22Rv1 (cell line): ENCODE results near the gene ACACB.

ENCODE experiments used
- H3K27ac ChIP-seq: fragments of 450-650 bp; 2 replicates; pipeline ENCODE4 v1.5.1; 2017
- CTCF ChIP-seq: fragments of 450-650 bp; IDR thresholded peaks from 2 replicates; pipeline ENCODE4 v1.5.1; 2017; ENCODE audit warnings: mild to moderate bottlenecking
- ZFX ChIP-seq: fragments of 450-650 bp; IDR thresholded peaks from 2 replicates; pipeline ENCODE4 v1.6.1; 2017; ENCODE audit warnings: antibody characterized with exemption, borderline replicate concordance

The ACACB gene

GRCh38 chr12:109223868-109224267 is 107.5 kb downstream of the ACACB start:
- H3K27ac ChIP-seq, result no peak overlapping the region
- no peak for TF ChIP-seq CTCF
- TF ChIP-seq ZFX, result no peak

DNA sequence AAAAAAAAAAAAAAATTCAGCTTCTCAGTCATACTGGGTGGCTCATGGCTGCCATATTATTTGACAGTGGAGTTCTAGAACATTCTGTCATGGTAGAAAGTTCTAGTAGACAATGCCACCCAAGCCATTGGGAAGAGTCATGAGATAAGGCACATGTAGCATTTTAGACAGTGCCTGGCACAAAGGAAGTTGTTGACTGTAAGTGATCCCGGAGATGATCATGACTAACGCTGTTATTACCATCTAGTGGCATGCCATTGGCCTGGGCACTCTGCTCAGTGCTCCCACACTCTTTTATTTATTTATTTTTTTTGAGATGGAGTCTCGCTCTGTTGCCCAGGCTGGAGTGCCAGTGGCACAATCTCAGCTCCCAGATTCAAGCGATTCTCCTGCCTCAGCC is 112.3 kb downstream of the ACACB start:
- H3K27ac ChIP-seq, result no peak overlapping the region
- TF ChIP-seq CTCF (no peak), ZFX (no peak)

- no peak overlapping the region for H3K27ac ChIP-seq
- TF ChIP-seq CTCF (no peak), ZFX (no peak)
Observed at GRCh38 chr12:109230193-109230592, 113.8 kb downstream of the ACACB start.

DNA sequence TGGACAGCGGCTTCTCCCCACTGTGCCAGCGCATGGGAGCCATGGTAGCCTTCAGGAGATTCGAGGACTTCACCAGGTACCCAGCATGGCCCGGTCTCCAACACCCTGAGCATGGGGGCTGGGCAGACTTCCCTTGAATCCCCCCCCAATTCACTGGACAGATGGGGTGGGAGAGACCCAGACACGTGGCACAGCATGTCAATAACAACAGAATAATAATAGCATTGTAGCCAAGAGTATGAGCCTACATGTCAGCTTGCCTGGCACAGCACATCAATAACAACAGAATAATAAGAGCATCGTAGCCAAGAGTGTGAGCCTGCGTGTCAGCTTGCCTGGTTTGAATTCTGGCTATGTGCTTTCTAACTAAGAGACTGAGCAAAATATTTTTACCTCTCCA is 116.3 kb downstream of the ACACB start:
- TF ChIP-seq CTCF (no peak), ZFX (no peak)
- H3K27ac ChIP-seq, result no peak overlapping the region

GRCh38 chr12:109234012-109234411 is 117.6 kb downstream of the ACACB start:
- H3K27ac ChIP-seq, result no peak overlapping the region
- no peak for TF ChIP-seq CTCF
- TF ChIP-seq ZFX, result no peak

- TF ChIP-seq CTCF (no peak), ZFX (no peak)
- H3K27ac ChIP-seq, result no peak overlapping the region
Observed at GRCh38 chr12:109236257-109236656, 119.9 kb downstream of the ACACB start.

DNA sequence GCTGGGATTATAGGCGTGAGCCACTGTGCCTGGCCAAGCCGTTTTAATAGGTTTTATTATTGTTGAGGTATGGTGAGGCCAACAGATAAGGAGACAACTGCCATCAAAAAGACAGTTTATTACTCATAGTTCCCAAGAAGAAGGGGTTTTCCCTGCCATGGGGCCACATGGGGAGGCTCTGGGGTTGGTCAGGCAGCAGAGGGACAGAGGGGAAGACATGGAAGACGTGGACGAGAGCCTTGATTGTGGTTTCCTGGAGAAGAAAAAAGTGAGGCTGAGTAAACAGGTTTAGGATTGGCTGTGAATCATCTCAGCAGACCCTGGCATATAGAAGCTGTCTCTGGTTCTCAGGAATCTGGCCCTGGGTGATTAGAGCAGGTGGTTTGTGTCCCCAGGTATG is 122.8 kb downstream of the ACACB start:
- H3K27ac ChIP-seq, result no peak overlapping the region
- no peak for TF ChIP-seq CTCF
- TF ChIP-seq ZFX, result no peak
